HG03097 (cell line): ENCODE measurements around the gene KCNC1.

Experiments
- ATAC-seq: cut with Tn5 transposase; IDR thresholded peaks from one replicate; pipeline ENCODE4 v1.9.1; 2021; ENCODE audit not compliant: unreplicated experiment, low FRiP score

Gene KCNC1

DNA sequence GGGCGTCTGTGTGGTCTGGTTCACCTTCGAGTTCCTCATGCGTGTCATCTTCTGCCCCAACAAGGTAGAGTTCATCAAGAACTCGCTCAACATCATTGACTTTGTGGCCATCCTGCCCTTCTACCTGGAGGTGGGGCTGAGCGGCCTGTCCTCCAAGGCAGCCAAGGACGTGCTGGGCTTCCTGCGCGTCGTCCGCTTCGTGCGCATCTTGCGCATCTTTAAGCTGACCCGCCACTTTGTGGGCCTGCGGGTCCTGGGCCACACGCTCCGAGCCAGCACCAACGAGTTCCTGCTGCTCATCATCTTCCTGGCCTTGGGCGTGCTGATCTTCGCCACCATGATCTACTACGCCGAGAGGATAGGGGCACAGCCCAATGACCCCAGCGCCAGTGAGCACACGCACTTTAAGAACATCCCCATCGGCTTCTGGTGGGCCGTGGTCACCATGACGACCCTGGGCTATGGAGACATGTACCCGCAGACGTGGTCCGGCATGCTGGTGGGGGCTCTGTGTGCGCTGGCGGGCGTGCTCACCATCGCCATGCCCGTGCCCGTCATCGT is 37.3 kb downstream of the KCNC1 start:
- no peak for ATAC-seq

DNA sequence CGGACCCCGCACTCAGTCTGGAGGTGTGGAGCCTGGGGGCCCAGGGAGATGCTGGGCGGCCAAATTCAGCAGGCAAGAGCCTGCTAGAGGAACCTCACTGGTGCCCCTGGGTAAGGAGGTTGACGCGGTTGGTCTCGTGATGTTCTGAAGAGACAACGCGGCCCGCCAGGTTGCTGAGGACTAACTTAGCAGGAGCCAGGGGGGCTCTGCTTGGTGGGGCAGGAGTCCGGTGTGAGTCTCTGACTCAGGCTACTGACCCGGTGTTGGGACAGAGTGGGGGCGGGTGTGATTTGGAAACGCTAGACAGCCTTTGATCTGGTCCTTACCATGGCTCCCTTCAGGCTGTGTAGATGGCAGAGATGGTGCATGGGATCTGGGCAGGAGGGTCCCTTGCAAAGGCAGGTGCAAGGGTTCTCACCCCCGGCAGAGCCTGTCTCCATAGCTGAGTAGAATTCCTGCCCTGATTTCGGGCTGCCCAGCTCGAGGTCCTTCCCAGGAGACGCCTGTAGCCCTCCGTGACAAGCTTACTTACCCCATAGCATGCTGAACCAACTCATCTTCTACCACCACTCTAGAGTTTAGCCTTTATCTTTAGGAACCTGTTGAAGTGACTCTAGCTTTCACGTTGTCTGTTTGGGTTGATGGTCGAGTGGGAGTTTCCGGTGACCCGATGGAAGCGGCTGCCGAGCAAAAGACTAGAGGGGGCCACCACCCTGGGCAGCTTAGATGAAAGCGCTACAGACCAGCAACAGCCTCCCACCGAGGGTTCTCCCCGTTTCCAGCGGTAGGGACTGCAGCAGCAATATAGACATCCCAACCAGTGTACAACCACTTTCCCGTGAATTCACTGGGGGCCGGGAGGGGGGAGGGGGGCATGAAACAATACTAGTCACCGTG is 38.4 kb downstream of the KCNC1 start:
- no peak for ATAC-seq

DNA sequence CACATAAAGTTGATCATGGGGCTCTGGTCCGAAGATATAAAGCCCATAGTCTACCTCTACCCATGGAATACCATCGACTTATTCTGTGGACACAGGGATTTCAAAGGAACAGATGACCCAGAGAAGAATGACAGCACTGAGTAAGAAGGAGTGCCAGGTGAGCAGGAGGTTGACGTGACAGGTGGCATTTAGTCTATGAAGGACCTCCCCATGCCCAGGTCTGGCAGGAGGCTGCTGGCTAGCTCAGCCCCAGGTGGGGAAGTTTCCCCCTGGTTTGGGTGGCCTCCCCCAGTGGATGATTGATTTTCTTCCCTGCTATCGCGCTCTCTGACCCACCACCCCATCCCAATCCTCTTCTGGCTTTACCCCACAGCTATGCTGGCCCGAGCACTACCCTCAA is 39.1 kb downstream of the KCNC1 start:
- ATAC-seq, result no peak

DNA sequence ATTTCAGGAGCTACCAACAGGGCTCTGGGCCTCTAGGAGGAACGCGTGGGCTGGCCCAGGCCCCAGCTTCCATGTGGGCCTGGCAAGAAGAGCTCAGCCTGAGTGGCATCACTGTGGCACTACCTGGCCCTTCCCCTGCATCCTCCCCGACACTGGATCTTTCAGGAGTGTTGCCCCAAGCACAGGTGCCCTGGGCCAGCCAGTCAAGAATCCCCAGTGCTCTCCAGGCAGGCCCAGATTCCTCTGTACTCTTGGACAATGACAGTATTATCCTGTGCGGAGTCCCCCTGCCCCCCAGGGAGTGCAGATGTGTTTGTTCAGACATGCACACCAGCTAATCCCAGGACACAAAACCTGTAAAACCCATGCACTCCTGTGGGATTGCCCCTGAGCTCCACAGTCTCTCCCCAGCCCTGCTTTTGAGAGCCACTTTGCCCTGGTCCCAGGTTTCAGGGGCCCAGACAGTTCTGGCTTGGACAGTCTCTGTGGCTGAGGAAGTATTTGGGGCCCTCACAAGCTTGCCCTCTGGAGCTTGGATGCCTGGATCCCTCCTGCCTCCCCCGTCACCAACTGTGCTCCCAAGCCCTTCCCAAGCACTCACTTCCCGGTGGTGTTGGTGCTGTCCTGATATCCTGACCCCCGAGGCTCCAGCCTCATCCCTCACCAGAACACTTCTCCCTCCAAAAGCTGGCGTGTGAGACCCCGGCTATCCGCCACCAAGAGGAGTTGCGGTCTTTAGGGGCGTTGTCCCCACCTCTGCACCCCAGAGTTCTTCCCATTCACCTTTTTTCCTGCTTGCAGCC is 39.9 kb downstream of the KCNC1 start:
- ATAC-seq, result no peak

DNA sequence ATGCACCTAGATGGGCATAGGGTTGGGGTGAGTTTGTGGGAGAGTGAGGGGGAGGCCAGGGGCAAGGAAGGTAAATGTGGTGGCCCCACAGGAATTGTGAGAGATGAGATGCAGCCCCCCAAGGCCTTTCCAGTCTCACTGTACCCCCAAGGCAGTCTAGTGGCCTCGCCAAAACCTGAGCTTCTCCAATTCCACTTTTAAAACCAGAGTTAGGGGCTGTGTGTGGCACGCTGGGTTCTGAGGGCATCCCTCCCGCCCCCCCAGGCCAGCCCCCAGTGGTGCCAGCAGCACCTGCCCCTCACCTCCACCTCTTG is 40.4 kb downstream of the KCNC1 start:
- ATAC-seq, result no peak

DNA sequence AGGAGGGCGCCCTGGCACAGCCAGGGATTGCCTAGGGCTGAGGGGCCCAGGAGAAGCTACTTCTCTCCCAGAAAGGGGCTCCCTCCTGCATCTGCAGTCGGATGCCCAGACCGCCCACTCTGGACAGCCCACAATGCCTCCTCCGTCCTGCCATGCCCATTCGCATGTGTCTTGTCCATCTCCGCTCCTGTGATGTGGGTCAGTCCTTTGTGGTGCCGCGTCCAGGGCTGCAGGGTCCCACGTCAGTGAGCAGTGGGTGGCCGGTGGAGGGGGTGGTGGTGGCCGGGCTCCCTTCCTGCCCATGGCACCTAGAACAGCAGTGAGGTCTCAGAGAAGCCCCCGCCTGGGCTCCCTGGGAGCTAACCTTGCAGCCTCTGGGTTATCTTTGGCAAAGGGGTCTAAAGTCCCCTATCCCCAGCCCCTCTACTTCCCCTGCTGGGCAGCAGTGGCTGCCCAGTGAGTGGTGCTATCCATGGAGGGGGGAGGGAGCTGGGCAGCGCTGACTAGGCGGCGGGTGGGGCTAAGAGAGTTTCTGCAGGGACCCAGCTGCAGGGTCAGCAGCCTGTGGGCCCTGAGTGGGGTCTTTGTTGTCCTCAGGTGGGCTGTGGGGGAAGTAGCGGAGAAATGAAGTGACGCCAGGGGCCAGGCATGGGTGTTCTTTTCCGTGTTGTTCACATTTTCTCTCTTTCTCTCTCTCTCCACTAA is 41.1 kb downstream of the KCNC1 start:
- ATAC-seq, result no peak

DNA sequence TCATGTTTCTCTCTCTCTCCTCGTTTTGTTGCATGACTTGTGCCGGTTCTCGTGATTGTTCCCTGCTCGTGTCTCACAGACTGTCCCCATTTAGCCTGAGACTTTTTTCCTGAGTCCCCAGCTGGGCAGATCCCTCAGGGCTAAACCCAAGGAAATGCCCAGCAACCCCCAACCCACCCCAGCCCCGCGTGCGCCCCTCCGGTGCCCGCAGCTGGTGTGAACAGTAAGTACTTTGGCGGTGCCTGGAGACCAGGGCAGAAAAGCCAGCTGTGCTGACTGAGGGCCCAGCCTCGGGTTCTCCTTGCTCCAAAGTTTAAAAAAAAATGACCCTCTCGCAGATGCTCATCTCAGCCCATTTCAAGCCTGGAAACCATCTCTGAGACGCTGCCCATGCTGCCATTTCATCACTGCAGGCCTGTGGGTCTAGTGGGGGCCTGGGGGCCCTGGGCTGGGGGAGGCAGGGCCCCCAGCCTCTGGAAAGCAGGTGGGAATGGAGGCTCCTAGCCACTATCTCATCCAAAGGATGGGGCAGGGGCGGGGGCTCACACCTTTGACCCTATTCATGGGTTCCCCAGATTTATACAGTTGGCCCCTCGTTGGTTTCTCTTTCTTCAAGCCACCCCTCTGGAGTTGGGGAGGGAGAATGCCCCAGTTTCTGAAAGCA is 41.8 kb downstream of the KCNC1 start:
- no peak for ATAC-seq

DNA sequence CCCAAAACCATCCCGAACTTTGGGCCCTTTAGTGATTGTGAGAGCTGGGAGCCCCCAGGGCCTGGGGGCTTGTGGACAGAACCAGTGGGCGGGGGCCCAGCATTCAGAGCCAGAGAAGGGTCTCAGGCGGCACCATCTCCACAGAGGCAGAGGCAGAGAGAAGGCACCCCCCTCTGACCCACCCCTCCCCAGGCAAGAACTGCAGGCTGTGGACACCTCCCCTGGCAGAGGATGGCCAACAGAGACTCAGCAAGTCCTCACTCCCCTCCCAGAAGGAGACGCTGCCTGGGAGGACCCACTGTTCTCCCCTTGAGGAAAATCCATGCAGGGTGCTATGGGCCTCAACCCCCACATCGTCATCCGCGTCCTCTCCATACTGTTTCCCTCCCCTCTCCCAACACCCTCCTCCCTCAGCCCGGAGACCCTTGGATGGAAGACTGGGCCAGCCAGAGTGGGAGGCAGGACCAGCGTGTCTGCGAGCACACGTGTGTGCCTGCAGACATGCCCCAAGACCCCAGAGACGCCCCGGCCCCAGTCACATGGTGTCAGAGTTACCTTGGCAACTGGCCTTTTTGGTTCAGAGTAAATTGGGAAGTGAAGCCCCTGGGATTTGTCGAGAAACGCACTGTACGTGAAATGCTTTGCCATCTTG is 42.6 kb downstream of the KCNC1 start:
- no peak for ATAC-seq

DNA sequence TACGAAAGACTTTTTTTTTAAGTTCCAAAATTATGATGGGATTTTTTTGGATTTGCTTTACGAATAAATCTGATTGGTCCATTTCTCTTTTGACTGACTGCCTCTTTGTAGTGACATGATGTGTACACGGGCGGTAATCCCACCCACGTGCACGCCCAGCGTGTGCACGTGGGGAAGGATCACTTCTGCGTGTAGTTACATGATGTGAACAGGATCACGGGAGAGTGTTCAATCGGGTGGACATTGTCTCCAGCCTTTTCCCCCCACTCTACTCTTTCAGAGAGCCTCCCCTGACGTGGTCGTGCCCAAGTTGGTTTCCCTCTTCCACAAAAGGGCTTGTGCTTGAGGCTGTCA is 43.1 kb downstream of the KCNC1 start:
- no peak for ATAC-seq

DNA sequence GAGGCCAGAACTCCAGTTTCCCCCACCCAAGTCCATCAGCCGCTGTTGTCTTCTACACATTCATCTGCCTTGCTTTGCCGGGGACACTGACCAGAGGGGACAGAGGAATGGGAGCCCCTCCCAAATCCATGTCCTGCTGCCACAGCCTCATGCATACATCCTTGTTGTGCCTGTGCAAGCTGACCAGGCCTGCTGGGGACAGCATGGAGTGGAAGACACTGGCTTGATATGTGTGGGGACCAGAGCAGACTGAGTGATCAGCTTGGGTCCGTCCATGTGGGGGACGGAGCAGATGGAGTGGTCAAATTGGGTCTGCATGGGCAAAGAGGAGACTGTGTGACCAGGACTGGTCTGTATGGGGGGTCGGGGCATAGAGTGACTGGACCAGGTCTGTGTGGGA is 43.8 kb downstream of the KCNC1 start:
- no peak for ATAC-seq

DNA sequence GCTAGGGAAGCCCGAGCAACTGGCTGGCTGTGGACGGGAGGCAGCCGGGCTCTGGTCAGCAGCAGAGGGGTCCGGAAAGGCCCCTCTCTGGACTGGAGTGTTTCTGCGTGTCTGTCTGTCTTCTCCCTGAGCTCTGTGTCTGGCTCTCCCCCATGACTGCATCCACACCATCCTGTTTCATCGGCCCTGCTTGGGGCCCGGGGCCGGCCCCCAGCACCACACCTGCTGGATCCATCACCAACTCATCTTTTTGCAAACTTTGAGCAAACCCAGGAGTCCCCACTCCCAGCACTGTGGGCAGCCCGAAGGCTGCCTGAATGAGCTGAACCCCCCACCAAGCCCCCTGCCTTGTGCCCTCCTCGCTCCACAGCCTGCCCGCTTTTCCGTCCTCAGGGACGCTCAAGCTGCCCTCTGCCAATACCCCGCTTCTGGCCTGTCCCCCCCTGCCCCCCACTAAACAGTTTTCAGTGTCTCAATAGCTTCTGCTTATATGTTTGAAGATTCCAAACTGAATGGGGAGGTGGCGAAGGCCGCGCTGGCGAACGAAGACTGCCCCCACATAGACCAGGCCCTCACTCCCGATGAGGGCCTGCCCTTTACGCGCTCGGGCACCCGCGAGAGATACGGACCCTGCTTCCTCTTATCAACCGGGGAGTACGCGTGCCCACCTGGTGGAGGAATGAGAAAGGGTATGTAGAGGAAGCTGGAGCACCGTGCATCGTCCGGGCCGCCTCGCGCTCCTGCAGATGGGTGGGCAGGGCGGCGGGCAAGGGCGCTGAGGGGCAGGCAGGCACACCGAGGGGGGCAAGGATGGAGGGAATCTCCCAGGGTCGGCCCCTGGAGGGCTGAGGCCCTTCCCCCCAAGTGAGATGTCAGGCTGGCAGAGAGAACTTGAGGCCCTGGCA is 44.6 kb downstream of the KCNC1 start:
- ATAC-seq, result no peak

DNA sequence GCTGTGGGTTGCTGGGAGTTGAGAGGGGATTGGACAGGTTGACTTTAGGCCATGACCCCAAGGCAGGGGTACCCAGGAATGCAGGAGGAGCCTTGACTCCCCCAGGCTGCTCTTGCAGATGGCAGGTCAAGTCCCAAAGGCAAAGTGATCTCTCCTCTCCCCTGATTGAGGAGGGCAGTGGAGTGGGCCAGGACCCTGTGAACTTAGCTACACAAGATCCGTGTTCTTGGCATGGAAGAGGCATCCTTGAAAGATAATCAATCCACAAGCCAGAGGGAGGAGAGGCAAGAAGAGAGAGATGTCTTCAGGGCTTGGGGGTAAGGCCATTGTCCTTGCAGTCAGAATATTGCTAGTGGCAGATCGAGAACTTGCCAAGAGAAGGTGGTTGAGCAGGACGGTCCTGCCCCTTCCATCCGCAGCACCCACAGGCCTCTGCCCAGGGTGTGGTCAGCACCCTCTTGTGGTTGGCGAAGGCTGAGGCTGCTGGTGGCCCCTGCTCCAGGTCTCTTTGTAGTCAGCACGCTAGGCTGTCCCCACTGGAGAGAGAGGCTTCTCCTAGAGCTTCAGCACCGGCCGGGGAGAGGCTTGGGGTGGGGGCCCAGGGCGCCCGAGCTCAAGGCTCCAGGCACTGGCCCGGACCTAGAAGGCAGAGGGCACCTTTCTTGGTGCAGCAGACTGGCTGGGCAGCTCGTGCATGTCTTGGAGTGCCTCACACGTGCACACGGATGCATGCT is 45.4 kb downstream of the KCNC1 start:
- no peak for ATAC-seq

DNA sequence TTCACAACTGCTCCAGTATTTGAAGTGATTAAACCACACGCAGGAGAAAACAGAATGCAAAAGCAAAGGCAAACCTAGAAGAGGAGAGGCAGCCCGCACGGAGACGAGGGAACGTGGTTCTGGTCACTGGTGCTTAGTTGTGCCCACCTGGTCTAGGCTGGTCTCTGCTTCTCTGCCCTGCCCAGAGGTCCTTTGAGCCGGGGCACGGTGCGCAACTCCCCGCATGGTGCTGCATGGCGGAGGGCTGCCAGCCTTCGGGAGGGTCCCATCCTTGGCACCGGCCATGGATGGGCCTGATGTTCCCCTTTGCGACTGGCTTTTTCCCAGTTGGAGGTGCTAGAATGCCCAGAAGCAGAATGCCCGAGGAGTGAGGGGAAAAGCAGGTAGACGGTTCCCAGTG is 46.1 kb downstream of the KCNC1 start:
- ATAC-seq, result no peak

DNA sequence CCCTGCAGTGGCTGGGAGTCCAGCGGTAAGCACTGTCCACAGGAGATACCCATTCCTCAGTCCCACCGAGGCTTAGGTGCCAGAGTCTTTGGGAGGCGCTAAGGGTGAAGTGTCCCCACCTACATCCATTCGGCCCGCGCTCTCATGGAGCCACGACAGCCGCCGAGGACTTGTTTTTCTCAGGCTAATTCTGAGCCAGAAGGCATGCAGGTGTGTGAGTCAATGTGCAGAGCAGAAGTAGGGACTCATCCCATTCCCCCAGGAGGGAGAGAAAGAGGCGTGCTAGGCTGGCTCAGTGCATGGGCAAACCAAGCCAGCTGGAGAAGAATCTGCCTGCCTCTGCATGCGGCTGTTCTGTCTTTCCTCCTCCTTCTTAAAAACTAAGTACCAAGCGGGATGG is 46.6 kb downstream of the KCNC1 start:
- no peak for ATAC-seq

DNA sequence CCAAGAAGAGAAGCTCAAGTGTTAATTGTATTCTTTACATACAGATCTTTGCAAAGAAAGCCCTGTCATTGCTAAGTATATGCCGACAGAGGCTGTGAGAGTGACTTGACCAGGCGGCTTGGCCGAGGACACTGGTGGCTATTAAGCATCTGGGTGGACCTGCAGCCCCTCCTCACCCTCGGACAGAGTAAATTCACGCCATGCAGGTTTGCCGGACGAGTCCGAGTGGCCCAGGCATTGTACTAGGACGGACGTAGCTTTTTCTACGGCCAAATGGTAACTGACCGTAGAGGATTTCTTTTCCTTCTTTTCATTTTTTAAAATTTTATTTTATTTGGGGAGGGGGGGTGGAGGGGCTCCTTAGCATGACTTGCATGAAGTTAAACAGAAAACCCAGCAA is 47.0 kb downstream of the KCNC1 start:
- no peak for ATAC-seq

DNA sequence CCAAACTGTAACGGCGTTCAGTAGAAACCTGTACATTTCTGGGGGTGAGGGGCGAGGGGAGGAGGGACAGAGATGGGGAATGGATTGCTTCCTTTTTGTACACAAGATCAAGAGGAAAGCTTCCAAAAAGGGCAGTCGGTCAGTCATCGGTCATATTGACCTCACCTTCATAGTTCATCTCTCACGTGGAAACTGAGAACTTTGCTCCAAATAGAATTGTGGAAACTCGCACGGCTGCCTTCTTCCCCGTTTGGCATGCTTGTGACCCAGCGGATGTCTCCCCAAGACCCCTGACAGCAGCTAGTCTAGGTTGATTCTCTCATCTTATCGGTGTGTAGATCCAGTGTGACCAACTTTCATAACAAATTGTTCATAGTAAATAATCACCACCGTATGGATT is 47.6 kb downstream of the KCNC1 start:
- ATAC-seq, result no peak

DNA sequence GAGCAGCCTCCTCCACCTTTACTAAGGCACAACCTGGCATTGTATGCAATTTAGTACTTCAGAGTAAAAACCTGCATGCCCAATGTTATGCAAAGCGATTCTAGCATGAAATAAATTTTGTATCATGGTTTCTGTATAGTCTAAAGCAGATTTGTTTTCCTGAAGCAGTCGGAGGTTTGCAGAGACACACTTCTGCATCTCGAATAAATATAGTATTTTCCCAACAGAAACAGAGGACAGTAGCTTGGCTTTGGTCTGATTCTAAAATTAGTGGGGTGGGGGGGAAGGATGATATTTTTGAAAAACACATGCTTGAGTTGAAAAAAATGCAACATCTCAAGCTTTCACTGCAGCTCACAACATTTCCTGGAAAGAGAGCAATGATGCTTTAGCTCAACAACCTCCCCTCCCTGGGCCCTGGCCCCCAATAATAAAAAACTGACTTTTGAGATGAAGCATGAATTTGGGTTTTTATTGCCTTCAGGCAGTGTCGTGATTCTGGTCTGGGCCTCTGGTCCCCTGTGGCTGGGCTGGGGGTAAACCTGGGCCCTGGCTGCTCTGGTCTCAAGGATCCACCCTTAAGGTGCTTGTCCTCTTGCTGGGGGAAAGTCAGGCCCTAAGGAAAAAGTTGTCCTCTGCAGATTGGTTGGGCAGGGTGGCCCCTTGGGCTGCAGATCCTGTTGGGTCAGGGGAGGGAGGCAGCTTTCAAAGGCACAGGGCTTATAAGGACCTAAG is 48.2 kb downstream of the KCNC1 start:
- no peak for ATAC-seq

DNA sequence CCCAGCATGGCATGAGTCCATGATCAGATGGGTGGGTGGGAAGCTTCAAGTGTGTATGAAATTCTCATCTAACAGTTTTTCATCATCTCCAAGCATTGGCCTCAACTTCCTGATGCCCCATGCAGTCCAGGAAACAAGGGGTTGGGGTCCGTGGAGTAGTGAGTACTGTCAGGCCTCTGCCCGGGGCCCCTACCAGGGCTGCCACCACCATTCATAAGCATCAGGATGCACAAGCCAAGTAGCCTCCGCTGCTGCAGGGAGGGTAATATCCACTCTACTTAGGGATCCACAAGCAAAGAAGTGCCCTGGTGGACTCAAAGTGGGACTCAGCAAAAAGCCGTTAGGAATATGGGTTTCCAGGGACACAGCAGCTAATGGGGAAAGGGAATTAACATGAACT is 49.3 kb downstream of the KCNC1 start:
- ATAC-seq, result no peak
